Spleen (tissue), 11 donors: ENCODE results near the gene LRP1. TPM values are rescaled to one million over a fixed set of nuclear protein-coding genes. Genes with fewer than 3 reads are reported as not detected.

Experiments used
- DNase-seq: peaks from one replicate; pipeline ENCODE4 v3.0.0-alpha.2; 2020
- H3K27ac ChIP-seq, 8 donors: fragments of 200-600 bp; sonication (generic) in 7 of 8; 1 replicate in 4 of 8; 2 replicates in 4 of 8; pipeline versions ENCODE4 v1.5.0 to v1.8.0; 2016 to 2021; ENCODE audit warnings: inconsistent platforms in 4 of 8, mild to moderate bottlenecking in 4 of 8, moderate library complexity in 1 of 8
- H3K27me3 ChIP-seq, 7 donors: fragments of 200-600 bp; sonication (generic) in 6 of 7; replicated peaks in 1 of 7; 1 replicate in 4 of 7; 2 replicates in 3 of 7; pipeline versions ENCODE4 v1.5.0 to v1.8.0; 2016 to 2021; ENCODE audit warnings: inconsistent platforms in 3 of 7, mild to moderate bottlenecking in 1 of 7
- H3K36me3 ChIP-seq, 6 donors: fragments of 200-600 bp; sonication (generic) in 5 of 6; 1 replicate in 4 of 6; 2 replicates in 2 of 6; pipeline versions ENCODE4 v1.5.0 to v1.8.0; 2016 to 2021; ENCODE audit warnings: inconsistent platforms in 2 of 6
- H3K4me1 ChIP-seq, 6 donors: fragments of 200-600 bp; sonication (generic) in 5 of 6; 1 replicate in 3 of 6; 2 replicates in 3 of 6; pipeline versions ENCODE4 v1.5.0 to v1.8.0; 2016 to 2021; ENCODE audit warnings: inconsistent platforms in 3 of 6
- H3K4me3 ChIP-seq, 8 donors: fragments of 200-600 bp; sonication (generic) in 7 of 8; 1 replicate in 4 of 8; 2 replicates in 4 of 8; pipeline versions ENCODE4 v1.5.0 to v1.8.0; 2016 to 2021; ENCODE audit warnings: inconsistent platforms in 4 of 8, mild to moderate bottlenecking in 4 of 8, moderate library complexity in 2 of 8
- H3K9me3 ChIP-seq, 8 donors: fragments of 200-600 bp; sonication (generic) in 7 of 8; 1 replicate in 4 of 8; 2 replicates in 4 of 8; pipeline versions ENCODE4 v1.5.0 to v1.8.0; 2016 to 2021; ENCODE audit warnings: inconsistent platforms in 4 of 8
- CTCF ChIP-seq, 11 experiments: fragments of 200-600 bp in 7 of 11; fragments of 450-650 bp in 4 of 11; sonication (generic) in 4 of 11; IDR thresholded peaks in 8 of 11; conservative IDR thresholded peaks in 3 of 11; 1 replicate in 7 of 11; 2 replicates in 4 of 11; pipeline versions ENCODE4 v1.4.0 to v1.8.0; 2016 to 2021; ENCODE audit warnings: antibody characterized with exemption in 11 of 11, inconsistent platforms in 4 of 11, mild to moderate bottlenecking in 1 of 11
- POLR2A ChIP-seq, 3 donors: fragments of 450-650 bp; IDR thresholded peaks; one replicate each; pipeline ENCODE4 v1.5.1; 2017; ENCODE audit warnings: antibody characterized with exemption in 3 of 3, mild to moderate bottlenecking in 1 of 3
- POLR2AphosphoS5 ChIP-seq, 3 donors: sonication (generic); formaldehyde crosslinking; IDR thresholded peaks; one replicate each; pipeline ENCODE4 v1.5.1; 2017; ENCODE audit warnings: antibody characterized with exemption in 3 of 3
- WGBS, 5 donors: extraction: QIAGEN DNeasy Blood & Tissue Kit in 3 of 5; methylation state at CpG; one replicate each; pipeline versions ENCODE4 v1.1.5 to v1.1.7; 2013 to 2018; 5-methylcytosine and 5-hydroxymethylcytosine counted together
- intact Hi-C: fragments of 100-400 bp; cut with DNase I; formaldehyde crosslinking; loops from one replicate; pipeline ENCODE4 v1.15.0; 2023; ENCODE audit warnings: low total_unique reads
- polyA plus RNA-seq, 3 donors: library from polyadenylated mRNA; stranded (reverse); fragments of 200-250 nt; gene quantifications; one replicate each; pipeline ENCODE4 v1.2.1, GENCODE V29; 2013
- total RNA-seq, 7 donors: library from RNA; depleted of rRNA in 3 of 7; stranded (reverse); fragments of >200 nt in 3 of 7; fragmentation: NEBNext Ultra II Directional in 4 of 7; extraction: Animal tissue kit (Norgen Biotek cat#: 25700) in 4 of 7; gene quantifications; one replicate each; pipeline versions ENCODE4 v1.1.0 to v1.2.1, GENCODE V29; 2016 to 2021
- donor health status: healthy with polysubstance abuse.
- donor health status: DM: no; HTN: no; CAD: no; lungs with moderate emphysema.
- donor health status: DM: no; HTN: no; CAD: no.
- donor health status: Bipolar disorder and iron deficiency.
- donor health status: healthy.
- donor health status: DM: no; HTN: no; CAD: no.
- donor health status: DM: yes; HTN: yes; CAD: no.

The LRP1 gene
- total and polyA plus RNA-seq, 10 donors = 8.9 to 216 (median 159) TPM

GRCh38 chr12:57236925-57237595 lies 108.8 kb downstream of the LRP1 start:
- peaks cover 0 to 71% (median 60%) of the 10 kb centered on the region in 7 donors for H3K27me3 ChIP-seq

GRCh38 chr12:57237596-57237931 lies 109.3 kb downstream of the LRP1 start:
- 35 to 46% (median 41%) methylated on average over 5 of the region's 5 CpGs for WGBS, 5 donors
- no peak for TF ChIP-seq POLR2AphosphoS5 (IDR thresholded peaks at IDR 0.05)
- TF ChIP-seq POLR2A (IDR thresholded peaks at IDR 0.05) = no peak
- TF ChIP-seq CTCF (IDR thresholded peaks at IDR 0.05 in 8 of 11, conservative IDR thresholded peaks at IDR 0.05 in 3 of 11) = no peak
- H3K4me3 ChIP-seq = peak overlapping the region in 2 of 8 donors; percentile 49 to 77
- intact Hi-C loops = no loop called here
- no peak for DNase-seq
- H3K27ac ChIP-seq = peak overlapping the region in 2 of 8 donors; percentile 45 to 88
- peaks cover 56 to 100% (median 91%) of the 10 kb centered on the region in 6 donors for H3K4me1 ChIP-seq
- H3K9me3 ChIP-seq = no peaks in the 10 kb centered on the region
- H3K36me3 ChIP-seq = peaks cover 0 to 32% (median 19%) of the 10 kb centered on the region in 6 donors
- peaks cover 0 to 76% (median 65%) of the 10 kb centered on the region in 7 donors for H3K27me3 ChIP-seq

More at GRCh38 chr12:57236925-57237595, 108.8 kb downstream of the LRP1 start:
- peak; percentile 74 for DNase-seq
- Histone ChIP-seq H3K9me3 (no peaks in the 10 kb centered on the region), H3K27ac (peak overlapping the region in 6 of 8 donors; percentile 27 to 88 (median 80)), H3K36me3 (peaks cover 0 to 37% (median 24%) of the 10 kb centered on the region in 6 donors), H3K4me1 (peaks cover 52 to 100% (median 89%) of the 10 kb centered on the region in 6 donors), H3K4me3 (peak overlapping the region in 7 of 8 donors; percentile 28 to 61 (median 33))
- TF ChIP-seq POLR2A (IDR thresholded peaks at IDR 0.05) = no peak
- TF ChIP-seq POLR2AphosphoS5 (IDR thresholded peaks at IDR 0.05) = peak in 1 of 3 donors; percentile 50
- no peak for TF ChIP-seq CTCF (IDR thresholded peaks at IDR 0.05 in 8 of 11, conservative IDR thresholded peaks at IDR 0.05 in 3 of 11)
- intact Hi-C loops = no loop called here
- 23 to 31% (median 28%) methylated on average over 9 of the region's 9 CpGs for WGBS, 5 donors

- peaks cover 62 to 100% (median 94%) of the 10 kb centered on the region in 6 donors for H3K4me1 ChIP-seq
These were observed 109.9 kb downstream of the LRP1 start for GRCh38 chr12:57237932-57238853.

More at GRCh38 chr12:57237932-57238853, 109.9 kb downstream of the LRP1 start:
- H3K27ac ChIP-seq = peak overlapping the region in 4 of 8 donors; percentile 14 to 45 (median 21)
- TF ChIP-seq POLR2A (IDR thresholded peaks at IDR 0.05) (no peak), CTCF (IDR thresholded peaks at IDR 0.05 in 8 of 11, conservative IDR thresholded peaks at IDR 0.05 in 3 of 11) (no peak), POLR2AphosphoS5 (IDR thresholded peaks at IDR 0.05) (no peak)
- DNase-seq = peak; percentile 81
- intact Hi-C loops = loop anchor here (2.0 kb wide), 1 partner anchor 21 kb away; the partner anchor contains the start of gene NXPH4
- peaks cover 0 to 82% (median 71%) of the 10 kb centered on the region in 7 donors for H3K27me3 ChIP-seq
- peak overlapping the region; percentile 16 to 77 (median 51) for H3K4me3 ChIP-seq
- no peaks in the 10 kb centered on the region for H3K9me3 ChIP-seq
- H3K36me3 ChIP-seq = peaks cover 0 to 25% (median 12%) of the 10 kb centered on the region in 6 donors
- WGBS, 5 donors = 4 to 7% (median 6%) methylated on average over 53 to 63 of the region's 63 CpGs
